GM23338 (cell line): ENCODE data around the gene NGFR. TPM values are rescaled to one million over a fixed set of nuclear protein-coding genes. Genes with fewer than 3 reads are reported as not detected.

Source experiments
- ATAC-seq: fragments of 200-7000 bp; cut with Tn5 transposase; 3 replicates; pipeline ENCODE4 v1.9.1; 2020
- DNase-seq: peaks from one replicate; pipeline ENCODE4 v3.0.0-alpha.2; 2015; ENCODE audit warnings: low spot score
- H2AFZ ChIP-seq: fragments of 200-600 bp; sonication (generic); 2 replicates; pipeline ENCODE4 v1.8.0; 2016; ENCODE audit warnings: antibody characterized with exemption, mild to moderate bottlenecking, moderate library complexity
- H3F3A ChIP-seq: fragments of 200-600 bp; sonication (generic); replicated peaks from 2 replicates; pipeline ENCODE4 v1.8.0; 2017; ENCODE audit warnings: antibody characterized with exemption, mixed run types, low read depth
- H3K27ac ChIP-seq: fragments of 200-600 bp; sonication (generic); 2 replicates; pipeline ENCODE4 v1.6.1; 2016; ENCODE audit warnings: low read depth
- H3K27me3 ChIP-seq: fragments of 200-600 bp; sonication (generic); 2 replicates; pipeline ENCODE4 v1.8.0; 2016; ENCODE audit warnings: mild to moderate bottlenecking, mixed run types, moderate library complexity; ENCODE audit not compliant: insufficient read depth
- H3K36me3 ChIP-seq: fragments of 200-600 bp; sonication (generic); 2 replicates; pipeline ENCODE4 v1.8.0; 2016; ENCODE audit warnings: mild to moderate bottlenecking; ENCODE audit not compliant: insufficient read depth
- H3K4me1 ChIP-seq: fragments of 200-600 bp; sonication (generic); 2 replicates; pipeline ENCODE4 v1.8.0; 2016; ENCODE audit warnings: mild to moderate bottlenecking, moderate library complexity; ENCODE audit not compliant: insufficient read depth
- H3K4me2 ChIP-seq: fragments of 200-600 bp; sonication (generic); 2 replicates; pipeline ENCODE4 v1.7.1; 2017; ENCODE audit warnings: mixed run types
- H3K4me3 ChIP-seq: fragments of 200-600 bp; sonication (generic); 2 replicates; pipeline ENCODE4 v1.6.1; 2016; ENCODE audit warnings: mixed run types
- H3K79me2 ChIP-seq: fragments of 200-600 bp; sonication (generic); replicated peaks from 2 replicates; pipeline ENCODE4 v1.8.0; 2017; ENCODE audit warnings: mild to moderate bottlenecking; ENCODE audit not compliant: insufficient read depth
- H3K9me2 ChIP-seq: fragments of 200-600 bp; sonication (generic); 2 replicates; pipeline ENCODE4 v1.8.0; 2017; ENCODE audit not compliant: insufficient read depth
- H4K20me1 ChIP-seq: fragments of 200-600 bp; sonication (generic); replicated peaks from 2 replicates; pipeline ENCODE4 v1.8.0; 2017; ENCODE audit warnings: mild to moderate bottlenecking; ENCODE audit not compliant: insufficient read depth
- H3K27ac Mint-ChIP-seq: 2 replicates; pipeline ENCODE4 v1.8.0; 2020; ENCODE audit warnings: inconsistent platforms, mild to moderate bottlenecking, moderate library complexity, mixed read lengths
- H3K27me3 Mint-ChIP-seq: 3 replicates; pipeline ENCODE4 v1.8.0; 2022; ENCODE audit warnings: low read depth, mild to moderate bottlenecking, moderate library complexity, mixed read lengths, inconsistent platforms; ENCODE audit not compliant: insufficient read depth, poor library complexity
- H3K36me3 Mint-ChIP-seq: 3 replicates; pipeline ENCODE4 v1.8.0; 2021; ENCODE audit warnings: low read depth, mild to moderate bottlenecking, inconsistent platforms, moderate library complexity, mixed read lengths
- H3K4me1 Mint-ChIP-seq: 3 replicates; pipeline ENCODE4 v1.8.0; 2020; ENCODE audit warnings: mild to moderate bottlenecking, inconsistent platforms, mixed read lengths
- H3K4me3 Mint-ChIP-seq: 3 replicates; pipeline ENCODE4 v1.8.0; 2021; ENCODE audit warnings: moderate library complexity, mild to moderate bottlenecking, inconsistent platforms, mixed read lengths
- H3K9me3 Mint-ChIP-seq: 3 replicates; pipeline ENCODE4 v1.8.0; 2020; ENCODE audit warnings: moderate library complexity, mild to moderate bottlenecking, inconsistent platforms, mixed read lengths
- CREB1 ChIP-seq: fragments of 250-450 bp; sonication (Bioruptor Pico); IDR thresholded peaks from 2 replicates; pipeline ENCODE4 v1.5.0; 2020; ENCODE audit warnings: low read depth, mild to moderate bottlenecking, moderate library complexity
- CTCF ChIP-seq, 2 experiments: fragments of 200-600 bp in 1 of 2; sonication (generic) in 1 of 2; conservative IDR thresholded peaks; 2 replicates each; pipeline versions ENCODE4 v1.5.1 to v1.6.1; 2016 to 2017; ENCODE audit warnings: antibody characterized with exemption in 2 of 2, low read depth in 2 of 2, mild to moderate bottlenecking in 2 of 2, moderate library complexity in 1 of 2
- ETS1 ChIP-seq: IDR thresholded peaks from 2 replicates; pipeline ENCODE4 v1.6.1; 2016; ENCODE audit warnings: antibody characterized with exemption
- EZH2 ChIP-seq: fragments of 200-600 bp; sonication (generic); IDR thresholded peaks from one replicate; pipeline ENCODE4 v1.8.0; 2017; ENCODE audit warnings: antibody characterized with exemption, mild to moderate bottlenecking, low read depth; ENCODE audit not compliant: unreplicated experiment
- EZH2phosphoT487 ChIP-seq: fragments of 200-600 bp; sonication (generic); IDR thresholded peaks from one replicate; pipeline ENCODE4 v1.8.1; 2018; ENCODE audit warnings: antibody characterized with exemption; ENCODE audit not compliant: unreplicated experiment
- JUNB ChIP-seq: IDR thresholded peaks from one replicate; pipeline ENCODE4 v1.6.1; 2016; ENCODE audit warnings: antibody characterized with exemption; ENCODE audit not compliant: unreplicated experiment
- NANOG ChIP-seq: IDR thresholded peaks from 2 replicates; pipeline ENCODE4 v1.6.1; 2016; ENCODE audit warnings: antibody characterized with exemption, borderline replicate concordance
- POLR2AphosphoS5 ChIP-seq: IDR thresholded peaks from 2 replicates; pipeline ENCODE4 v1.6.1; 2016; ENCODE audit warnings: antibody characterized with exemption, low read depth
- STAT1 ChIP-seq: IDR thresholded peaks from one replicate; pipeline ENCODE4 v1.6.1; 2016; ENCODE audit warnings: antibody characterized with exemption; ENCODE audit not compliant: unreplicated experiment
- ZNF331 ChIP-seq: fragments of 250-450 bp; sonication (Bioruptor Pico); IDR thresholded peaks from 2 replicates; pipeline ENCODE4 v1.5.0; 2020; ENCODE audit warnings: low read depth, mild to moderate bottlenecking, moderate library complexity
- ZNF462 ChIP-seq: fragments of 250-450 bp; sonication (Bioruptor Pico); IDR thresholded peaks from 2 replicates; pipeline ENCODE4 v1.5.0; 2020; ENCODE audit warnings: mild to moderate bottlenecking, moderate library complexity
- polyA plus RNA-seq: library from polyadenylated mRNA; unstranded; fragments of >200 nt; fragmentation: Nextera tagmentation; extraction: Ambion mirVana; gene quantifications from 2 replicates; pipeline ENCODE4 v1.2.1, GENCODE V29; 2016
- total RNA-seq: library from RNA; depleted of rRNA; stranded (reverse); fragments of >200 nt; shearing (Covaris generic); gene quantifications from 2 replicates; pipeline ENCODE4 v1.2.3, GENCODE V29; 2014

The NGFR gene
- total and polyA plus RNA-seq, 2 experiments from 2014 or later: 2.8 to 6.9 TPM

- TF ChIP-seq ZNF462 (CRISPR knock-in tag) (no peak), STAT1 (no peak), CREB1 (no peak), ETS1 (no peak), EZH2phosphoT487 (no peak), ZNF331 (CRISPR knock-in tag) (no peak), POLR2AphosphoS5 (no peak), NANOG (no peak)
Observed at GRCh38 chr17:49465331-49465903, 29.7 kb upstream of the NGFR start (continued).

- Mint-ChIP-seq H3K9me3 (peaks cover 6% of the 10 kb centered on the region), H3K27me3 (peaks cover 34% of the 10 kb centered on the region), H3K27ac (no peak overlapping the region), H3K4me3 (no peak overlapping the region), H3K4me1 (peaks cover 20% of the 10 kb centered on the region), H3K36me3 (no peaks in the 10 kb centered on the region; the same call in 2 of the 3 replicates)
- H3K27me3 ChIP-seq: peaks cover 33% of the 10 kb centered on the region
- H3K4me1 ChIP-seq: peaks cover 9% of the 10 kb centered on the region
- H3K4me2 ChIP-seq: no peak overlapping the region
- ATAC-seq (no peak), DNase-seq (no peak)
- H3K27ac ChIP-seq: no peak overlapping the region
- H4K20me1 ChIP-seq: no peaks in the 10 kb centered on the region
- H3K9me2 ChIP-seq: no peaks in the 10 kb centered on the region
- H2AFZ ChIP-seq: no peak overlapping the region
- H3K4me3 ChIP-seq: no peak overlapping the region
- no peaks in the 10 kb centered on the region for H3F3A ChIP-seq
- H3K36me3 ChIP-seq: no peaks in the 10 kb centered on the region
- H3K79me2 ChIP-seq: no peaks in the 10 kb centered on the region
- TF ChIP-seq NANOG (no peak), CREB1 (no peak), EZH2 (no peak), JUNB (no peak), CTCF (conservative IDR thresholded peaks at IDR 0.05; ENCODE audit: low read depth in 2 of 2) (no peak), STAT1 (no peak), ETS1 (no peak), ZNF331 (CRISPR knock-in tag) (no peak)
Observed at GRCh38 chr17:49466436-49466835, 28.7 kb upstream of the NGFR start.
